ENCODE data around the gene FIBCD1.

Gene FIBCD1

GRCh38 chr9:130938652-130939404, at the start of gene FIBCD1:
Gene FIBCD1 (minus strand): TSS chr9:130939247. CDS start chr9:130938607, 640 bp downstream.
- DNase-seq (ENCODE audit: extremely low spot score, insufficient read length, low read depth) (no peak), FAIRE-seq (no peak)

GRCh38 chr9:130988400-130988747, 49.3 kb upstream of the FIBCD1 start:
- no peak for FAIRE-seq
- DNase-seq (ENCODE audit: extremely low spot score, insufficient read length, low read depth): no peak

GRCh38 chr9:130987738-130988399, 48.8 kb upstream of the FIBCD1 start:
- DNase-seq (ENCODE audit: extremely low spot score, insufficient read length, low read depth): no peak
- FAIRE-seq: no peak

GRCh38 chr9:130987054-130987453, 48.0 kb upstream of the FIBCD1 start:
- DNase-seq (ENCODE audit: extremely low spot score, insufficient read length, low read depth): no peak
- no peak for FAIRE-seq

- FAIRE-seq (no peak), DNase-seq (ENCODE audit: extremely low spot score, insufficient read length, low read depth) (no peak)
Observed at GRCh38 chr9:130986356-130986965, 47.4 kb upstream of the FIBCD1 start.

GRCh38 chr9:130985606-130986162, 46.6 kb upstream of the FIBCD1 start:
- DNase-seq (ENCODE audit: extremely low spot score, insufficient read length, low read depth) (no peak), FAIRE-seq (no peak)

- FAIRE-seq (no peak), DNase-seq (ENCODE audit: extremely low spot score, insufficient read length, low read depth) (no peak)
Observed at GRCh38 chr9:130985029-130985428, 46.0 kb upstream of the FIBCD1 start.

GRCh38 chr9:130984521-130984920, 45.5 kb upstream of the FIBCD1 start:
- DNase-seq (ENCODE audit: extremely low spot score, insufficient read length, low read depth) (no peak), FAIRE-seq (no peak)

- no peak for DNase-seq (ENCODE audit: extremely low spot score, insufficient read length, low read depth)
- FAIRE-seq: no peak
Observed at GRCh38 chr9:130983970-130984369, 44.9 kb upstream of the FIBCD1 start.

- no peak for FAIRE-seq
Observed at GRCh38 chr9:130983359-130983670, 44.3 kb upstream of the FIBCD1 start.

GRCh38 chr9:130982636-130983358, 43.8 kb upstream of the FIBCD1 start:
- no peak for DNase-seq (ENCODE audit: extremely low spot score, insufficient read length, low read depth)
- no peak for FAIRE-seq

More at GRCh38 chr9:130983359-130983670, 44.3 kb upstream of the FIBCD1 start:
- DNase-seq (ENCODE audit: extremely low spot score, insufficient read length, low read depth): no peak

GRCh38 chr9:130981756-130982137, 42.7 kb upstream of the FIBCD1 start:
- FAIRE-seq: no peak
- DNase-seq (ENCODE audit: extremely low spot score, insufficient read length, low read depth): no peak

- DNase-seq (ENCODE audit: extremely low spot score, insufficient read length, low read depth) (no peak), FAIRE-seq (no peak)
Observed at GRCh38 chr9:130981002-130981755, 42.1 kb upstream of the FIBCD1 start.

GRCh38 chr9:130980526-130980925, 41.5 kb upstream of the FIBCD1 start:
- no peak for DNase-seq (ENCODE audit: extremely low spot score, insufficient read length, low read depth)
- no peak for FAIRE-seq

- DNase-seq (ENCODE audit: extremely low spot score, insufficient read length, low read depth) (no peak), FAIRE-seq (no peak)
Observed at GRCh38 chr9:130979591-130980385, 40.7 kb upstream of the FIBCD1 start.

- FAIRE-seq: no peak
- DNase-seq (ENCODE audit: extremely low spot score, insufficient read length, low read depth): no peak
Observed at GRCh38 chr9:130977811-130978221, 38.8 kb upstream of the FIBCD1 start.

GRCh38 chr9:130975932-130976841, 37.1 kb upstream of the FIBCD1 start:
- DNase-seq (ENCODE audit: extremely low spot score, insufficient read length, low read depth) (no peak), FAIRE-seq (no peak)

GRCh38 chr9:130975156-130975555, 36.1 kb upstream of the FIBCD1 start:
- DNase-seq (ENCODE audit: extremely low spot score, insufficient read length, low read depth): no peak
- no peak for FAIRE-seq

Measured in GM18507 (cell line).